Common myeloid progenitor, CD34-positive (primary cell): ENCODE data around the gene MYOG.
A peak's percentile ranks its signal among the peaks of the same experiment; 100 is the strongest.

ENCODE experiments used
- CTCF ChIA-PET: fragments of 350-600 bp; sonication (Branson Sonifier 250); formaldehyde crosslinking; loops from one replicate; lab custom pipeline; 2021; ENCODE audit warnings: antibody characterized with exemption; lab: Charles Lee
- POLR2A ChIA-PET: fragments of 350-600 bp; sonication (Branson Sonifier 250); formaldehyde crosslinking; loops from one replicate; lab custom pipeline; 2021; ENCODE audit warnings: antibody characterized with exemption; lab: Charles Lee
- DNase-seq, 3 donors: peaks; one replicate each; pipeline versions ENCODE4 v3.0.0 to v3.0.0-alpha.2; 2013
- H3K27ac ChIP-seq, 2 experiments: 1 replicate in 1 of 2; 2 replicates in 1 of 2; pipeline ENCODE4 v1.7.0; 2013; ENCODE audit warnings: inconsistent platforms in 2 of 2, low read length in 2 of 2, mild to moderate bottlenecking in 2 of 2, low read depth in 1 of 2, moderate library complexity in 1 of 2; ENCODE audit not compliant: severe bottlenecking in 2 of 2, insufficient read depth in 1 of 2, poor library complexity in 1 of 2
- H3K27me3 ChIP-seq, 5 experiments: replicated peaks in 2 of 5; 1 replicate in 3 of 5; 2 replicates in 2 of 5; pipeline versions ENCODE4 v1.6.1 to v1.7.0; 2013; ENCODE audit warnings: low read length in 4 of 5, mild to moderate bottlenecking in 2 of 5, moderate library complexity in 2 of 5, inconsistent platforms in 1 of 5; ENCODE audit not compliant: insufficient read depth in 5 of 5, control insufficient read depth in 4 of 5
- H3K36me3 ChIP-seq, 4 experiments: 1 replicate in 2 of 4; 2 replicates in 2 of 4; pipeline versions ENCODE4 v1.6.1 to v1.7.0; 2013; ENCODE audit warnings: low read length in 3 of 4, control low read depth in 1 of 4, mild to moderate bottlenecking in 1 of 4; ENCODE audit not compliant: control insufficient read depth in 4 of 4, insufficient read depth in 4 of 4
- H3K4me1 ChIP-seq, 4 experiments: 1 replicate in 3 of 4; 2 replicates in 1 of 4; pipeline versions ENCODE4 v1.6.1 to v1.7.1; 2013; ENCODE audit warnings: low read length in 3 of 4, mild to moderate bottlenecking in 3 of 4, control low read depth in 1 of 4, inconsistent platforms in 1 of 4, moderate library complexity in 1 of 4; ENCODE audit not compliant: control insufficient read depth in 4 of 4, insufficient read depth in 4 of 4; ENCODE audit errors: control extremely low read depth in 1 of 4
- H3K4me3 ChIP-seq, 7 experiments: 1 replicate in 4 of 7; 2 replicates in 3 of 7; pipeline versions ENCODE4 v1.5.1 to v1.7.0; 2013; ENCODE audit warnings: mild to moderate bottlenecking in 7 of 7, low read length in 6 of 7, moderate library complexity in 6 of 7, inconsistent platforms in 2 of 7, low read depth in 2 of 7, control low read depth in 1 of 7; ENCODE audit not compliant: insufficient read depth in 4 of 7, control insufficient read depth in 1 of 7; ENCODE audit errors: extremely low read depth in 1 of 7
- H3K9me3 ChIP-seq, 5 experiments: 1 replicate in 4 of 5; 2 replicates in 1 of 5; pipeline versions ENCODE4 v1.6.1 to v1.7.1; 2013; ENCODE audit warnings: low read length in 4 of 5, mild to moderate bottlenecking in 2 of 5, inconsistent platforms in 1 of 5, low read depth in 1 of 5, moderate library complexity in 1 of 5; ENCODE audit not compliant: control insufficient read depth in 4 of 5, insufficient read depth in 2 of 5; ENCODE audit errors: control extremely low read depth in 1 of 5
- WGBS: methylation state at CpG from one replicate; pipeline ENCODE4 v1.1.5; 2013; ENCODE audit not compliant: insufficient coverage; 5-methylcytosine and 5-hydroxymethylcytosine counted together

MYOG gene

DNA sequence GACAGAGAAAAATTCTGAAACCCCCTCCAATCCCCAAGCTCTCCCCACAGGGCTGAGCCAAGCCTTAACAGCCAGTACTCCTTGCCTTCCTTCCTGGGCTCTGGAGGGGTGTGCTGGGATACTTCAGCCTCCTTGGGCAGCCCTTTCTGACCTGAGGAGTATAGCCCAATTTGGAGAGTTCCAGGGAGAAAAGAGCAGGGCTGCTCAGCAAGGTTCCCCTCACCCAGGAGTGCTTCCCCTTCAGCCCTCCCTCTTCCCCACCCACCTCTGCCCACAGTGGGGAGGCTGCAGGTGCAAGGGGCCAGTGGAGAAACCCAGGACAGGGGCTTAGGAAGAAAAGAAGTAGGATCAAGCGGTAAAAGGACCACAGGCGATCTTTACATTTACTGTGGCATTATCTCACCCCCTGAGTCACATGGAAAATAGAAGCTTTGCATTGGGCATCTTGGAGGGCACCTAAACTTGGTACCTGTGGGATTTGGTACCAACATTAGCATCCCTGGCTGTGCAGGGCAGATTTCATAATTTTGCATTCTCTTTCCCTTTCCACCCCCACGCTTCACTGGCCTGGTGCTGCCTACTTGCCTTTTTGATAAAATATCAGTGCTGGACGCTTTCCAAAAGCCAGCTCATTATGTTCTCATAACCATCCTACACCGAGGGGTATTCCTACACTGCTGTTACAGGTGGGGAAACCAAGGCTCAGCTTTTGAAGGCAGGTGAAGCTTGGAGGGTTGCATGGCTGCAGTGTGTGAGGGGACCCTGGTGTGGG is 38.9 kb upstream of the MYOG start:
- Histone ChIP-seq H3K9me3 (no peaks in the 10 kb centered on the region), H3K27me3 (peaks cover 3 to 89% (median 39%) of the 10 kb centered on the region in 5 experiments), H3K36me3 (no peaks in the 10 kb centered on the region), H3K4me1 (peaks cover 0 to 32% (median 17%) of the 10 kb centered on the region in 4 experiments), H3K27ac (no peak overlapping the region), H3K4me3 (no peak overlapping the region)
- 78% methylated on average over 5 of the region's 5 CpGs for WGBS
- CTCF ChIA-PET = interaction anchor here (1.0 to 25.2 kb wide), 5 partner anchors 9 to 84 kb away, joined by 3 to 313 read pairs (median 8); partner anchors contain the start of gene MYBPH
- POLR2A ChIA-PET = no interaction called here
- no peak for DNase-seq

DNA sequence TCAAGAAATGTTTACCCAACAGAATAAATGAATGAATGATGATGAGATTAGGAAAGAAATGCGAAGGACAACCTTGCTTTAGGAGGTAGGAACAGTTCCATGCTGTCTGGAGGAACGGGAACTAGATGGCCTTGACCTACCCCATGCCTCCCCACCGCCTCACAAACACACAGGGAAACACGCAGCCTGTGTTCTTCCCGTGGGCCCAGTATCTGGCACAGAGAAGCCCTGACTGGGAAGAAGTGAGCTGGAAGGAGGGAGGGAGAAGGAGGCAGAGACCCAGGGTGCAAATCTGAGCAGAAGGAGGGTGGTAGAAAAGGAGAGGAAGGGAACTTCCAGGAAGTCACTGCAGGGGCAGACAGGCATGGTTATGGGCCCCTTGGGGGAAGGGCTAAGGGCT is 38.2 kb upstream of the MYOG start:
- Histone ChIP-seq H3K4me1 (peaks cover 0 to 32% (median 17%) of the 10 kb centered on the region in 4 experiments), H3K9me3 (no peaks in the 10 kb centered on the region), H3K27ac (no peak overlapping the region), H3K36me3 (no peaks in the 10 kb centered on the region), H3K27me3 (peaks cover 3 to 91% (median 34%) of the 10 kb centered on the region in 5 experiments), H3K4me3 (no peak overlapping the region)
- WGBS = 66% methylated on average over 4 of the region's 5 CpGs
- ChIA-PET CTCF (interaction anchor here (4.1 to 25.2 kb wide), 3 partner anchors 43 to 91 kb away, joined by 26 to 313 read pairs (median 54); partner anchors contain the start of gene MYBPH), POLR2A (no interaction called here)
- DNase-seq = no peak

DNA sequence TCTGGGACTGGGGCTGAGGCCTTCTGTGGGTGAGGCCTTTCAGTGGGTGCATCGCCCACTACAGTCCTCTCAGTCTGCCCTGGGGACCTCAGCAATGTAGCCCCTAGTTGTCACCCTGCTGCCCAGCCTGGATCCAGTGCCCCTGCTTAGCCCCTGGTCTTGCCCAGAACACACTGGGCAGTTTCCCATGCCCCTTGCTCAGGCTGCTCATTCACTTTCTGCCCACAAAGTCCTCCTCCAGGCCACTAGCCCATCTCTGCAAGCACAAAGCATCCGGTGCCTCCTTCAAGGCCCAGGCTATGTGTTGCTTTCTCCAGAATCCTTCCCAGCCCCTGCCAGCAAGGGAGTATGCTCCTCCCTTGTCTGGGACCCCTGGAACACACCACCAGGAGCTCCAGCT is 36.3 kb upstream of the MYOG start:
- no peaks in the 10 kb centered on the region for H3K36me3 ChIP-seq
- WGBS = 100% methylated on average over 2 of the region's 2 CpGs
- CTCF ChIA-PET = interaction anchor here (1.2 to 25.2 kb wide), 5 partner anchors 12 to 93 kb away, joined by 3 to 313 read pairs (median 26); partner anchors contain the start of gene MYBPH
- DNase-seq = no peak
- H3K4me1 ChIP-seq = peaks cover 0 to 19% (median 9%) of the 10 kb centered on the region in 4 experiments
- POLR2A ChIA-PET = interaction anchor here (0.6 to 1.4 kb wide), 2 partner anchors 9 to 14 kb away, joined by 3 read pairs; no protein-coding TSS in a partner anchor
- no peak overlapping the region for H3K27ac ChIP-seq
- no peaks in the 10 kb centered on the region for H3K9me3 ChIP-seq
- H3K4me3 ChIP-seq = no peak overlapping the region
- peaks cover 3 to 91% (median 34%) of the 10 kb centered on the region in 5 experiments for H3K27me3 ChIP-seq

DNA sequence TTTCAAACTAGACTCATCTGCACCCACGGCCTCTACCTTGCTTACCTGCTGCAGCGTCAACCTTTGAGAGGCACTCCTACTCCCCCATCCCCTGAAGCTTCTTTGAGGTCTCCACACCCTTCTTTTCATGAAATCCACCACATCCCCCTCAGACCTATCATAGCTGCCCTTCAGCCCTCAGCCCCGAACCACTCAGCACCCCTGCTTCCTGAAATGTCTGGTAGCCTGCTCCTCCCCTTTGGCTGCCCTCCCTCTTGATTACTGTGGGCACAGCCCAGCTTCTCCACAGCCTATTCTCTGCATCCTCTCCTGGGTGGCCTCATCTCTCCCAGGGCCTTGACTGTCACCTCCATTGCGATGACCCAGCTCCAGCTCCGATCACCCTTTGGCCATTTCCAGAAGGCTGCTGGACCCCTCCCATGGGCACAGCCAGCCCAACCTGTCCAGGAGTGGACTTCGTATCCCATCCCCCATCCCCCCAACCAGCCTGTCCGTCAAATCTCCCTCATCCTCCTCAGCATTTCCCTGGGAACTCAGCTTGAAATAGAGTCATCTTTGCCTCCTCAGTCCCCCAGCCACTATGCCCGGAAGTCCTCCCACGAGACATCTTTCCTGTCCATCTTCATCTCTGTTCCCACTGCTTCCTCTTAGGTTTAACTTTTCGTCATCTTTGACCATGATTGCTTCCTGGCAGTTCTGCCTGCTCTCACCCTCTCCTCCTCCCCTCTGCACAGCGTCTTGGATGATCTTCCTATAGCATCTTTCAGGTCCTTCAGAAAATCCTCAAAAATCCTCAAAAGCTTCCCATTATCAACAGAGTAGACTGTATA is 35.6 kb upstream of the MYOG start:
- Histone ChIP-seq H3K36me3 (no peaks in the 10 kb centered on the region), H3K27ac (no peak overlapping the region), H3K9me3 (no peaks in the 10 kb centered on the region), H3K27me3 (peaks cover 3 to 90% (median 30%) of the 10 kb centered on the region in 5 experiments), H3K4me3 (no peak overlapping the region), H3K4me1 (peaks cover 0 to 14% (median 9%) of the 10 kb centered on the region in 4 experiments)
- 34% methylated on average over 9 of the region's 11 CpGs for WGBS
- CTCF ChIA-PET = interaction anchor here (0.6 to 25.2 kb wide), 12 partner anchors 9 to 146 kb away, joined by 3 to 313 read pairs (median 3); partner anchors contain the start of gene MYBPH
- POLR2A ChIA-PET = interaction anchor here (1.3 to 1.4 kb wide), 2 partner anchors 15 to 81 kb away, joined by 3 read pairs; no protein-coding TSS in a partner anchor
- peak; percentile 30 to 56 (median 54) for DNase-seq

DNA sequence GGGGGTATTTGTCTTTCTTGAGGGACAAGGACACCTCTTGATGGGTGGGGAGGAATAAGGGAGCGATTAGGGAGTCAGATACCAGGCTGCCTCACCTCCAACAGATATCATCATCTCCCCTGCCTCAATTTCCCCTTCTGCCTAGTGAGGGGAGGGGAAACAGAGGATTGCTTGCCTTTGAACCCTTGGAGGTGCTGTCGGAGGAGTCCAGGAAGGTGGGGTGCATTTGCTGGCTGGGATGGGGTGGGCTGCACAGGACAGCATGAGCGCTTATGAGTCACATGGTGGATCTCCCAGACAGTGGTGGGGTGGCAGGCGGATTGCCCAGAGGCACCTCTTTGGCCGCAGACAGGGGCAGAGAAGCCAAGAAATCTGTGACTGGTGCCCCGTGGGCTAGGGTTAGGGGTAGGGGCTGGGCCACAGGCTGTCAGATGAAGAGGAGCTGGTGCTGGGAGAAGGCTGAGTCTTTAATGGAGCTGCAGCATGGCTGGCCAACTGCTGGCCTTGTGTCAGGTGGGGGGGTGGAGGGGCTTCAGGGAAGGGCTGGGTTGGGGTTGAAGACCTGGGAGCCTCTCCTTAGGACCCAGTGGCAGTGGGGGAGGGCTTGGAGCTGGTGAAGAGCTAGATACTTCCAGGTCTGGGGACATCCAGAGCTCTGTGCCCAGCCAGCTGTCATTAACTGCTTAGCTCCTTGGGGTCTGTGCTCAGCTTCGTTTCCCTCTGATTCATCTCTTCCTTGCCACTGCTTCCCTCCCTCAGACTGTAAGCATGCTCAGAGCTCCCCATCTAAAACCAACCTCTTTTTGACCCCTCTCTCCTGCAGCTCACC is 34.7 kb upstream of the MYOG start:
- Histone ChIP-seq H3K9me3 (no peaks in the 10 kb centered on the region), H3K27me3 (peaks cover 3 to 86% (median 30%) of the 10 kb centered on the region in 5 experiments), H3K27ac (no peak overlapping the region), H3K4me3 (no peak overlapping the region), H3K4me1 (peaks cover 0 to 13% (median 9%) of the 10 kb centered on the region in 4 experiments), H3K36me3 (no peaks in the 10 kb centered on the region)
- DNase-seq = no peak
- 71% methylated on average over 6 of the region's 7 CpGs for WGBS
- ChIA-PET POLR2A (interaction anchor here (1.3 to 1.4 kb wide), 2 partner anchors 16 to 80 kb away, joined by 3 read pairs; no protein-coding TSS in a partner anchor), CTCF (interaction anchor here (0.6 to 25.2 kb wide), 9 partner anchors 10 to 95 kb away, joined by 3 to 313 read pairs (median 6); partner anchors contain the start of gene MYBPH)
